ENCODE results near the gene DRD3. TPM values are rescaled to one million over a fixed set of nuclear protein-coding genes. Genes with fewer than 3 reads are reported as not detected.

DRD3 gene
- total and polyA plus RNA-seq, 2 of the 8 experiments (the other 6 are each of a cell fraction or from before 2014, with no cell fraction given): 0.32 to 1.3 TPM

DNA sequence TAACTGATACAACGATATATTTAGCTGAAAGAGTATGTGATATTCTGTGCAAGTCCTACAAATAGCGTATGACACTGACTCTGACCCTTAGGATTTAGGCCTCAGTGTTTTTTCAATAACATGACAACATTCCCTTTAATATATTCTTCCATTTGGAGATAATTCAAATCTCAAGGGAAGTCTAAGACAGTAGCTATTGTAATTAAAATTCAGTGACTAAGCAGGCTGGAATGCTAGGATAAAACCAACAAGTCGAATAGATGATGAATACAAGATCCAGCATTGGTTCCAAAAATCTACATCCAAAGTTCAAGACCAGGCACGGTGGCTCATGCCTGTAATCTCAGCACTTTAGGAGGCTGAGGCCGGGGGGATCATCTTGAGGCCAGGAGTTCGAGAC, 66.2 kb downstream of the DRD3 start:
- H3K56ac ChIP-seq (replicated peaks; ENCODE audit: insufficient read length, low read depth, low read length): no peak overlapping the region
- no peak overlapping the region for H4K91ac ChIP-seq (replicated peaks; ENCODE audit: insufficient read length, low read length)
- no peak overlapping the region for H3K9ac ChIP-seq (replicated peaks in 1 of 4; ENCODE audit: extremely low read depth in 1 of 4, low read depth in 3 of 4, low read length in 3 of 4)
- H2BK120ac ChIP-seq (replicated peaks; ENCODE audit: low read depth, low read length): no peak overlapping the region
- H3K9me3 ChIP-seq (ENCODE audit: insufficient read depth in 2 of 2, low read depth in 1 of 2, low read length in 1 of 2): no peaks in the 10 kb centered on the region
- no peak overlapping the region for H2AK5ac ChIP-seq (ENCODE audit: low read depth, low read length)
- CTCF ChIA-PET (ENCODE audit: partially characterized antibody): no interaction called here
- no peak overlapping the region for H2BK20ac ChIP-seq (ENCODE audit: low read length)
- no peak overlapping the region for H4K5ac ChIP-seq (ENCODE audit: insufficient read length, low read depth, low read length)
- H3K27ac ChIP-seq (ENCODE audit: low read depth, low read length): no peak overlapping the region
- H3K18ac ChIP-seq (ENCODE audit: extremely low read depth, low read length): no peak overlapping the region
- H4K20me1 ChIP-seq (replicated peaks in 1 of 2; ENCODE audit: control insufficient read depth in 1 of 2, insufficient read depth in 2 of 2, low read length in 2 of 2): no peaks in the 10 kb centered on the region
- H2BK5ac ChIP-seq (ENCODE audit: low read depth, low read length): no peak overlapping the region
- H2BK15ac ChIP-seq (ENCODE audit: low read length): no peak overlapping the region
- no peaks in the 10 kb centered on the region for H3K79me2 ChIP-seq (ENCODE audit: control insufficient read depth in 1 of 2, insufficient read depth in 2 of 2, low read length in 2 of 2)
- TF ChIP-seq RFX5 (IDR thresholded peaks at IDR 0.05; ENCODE audit: borderline replicate concordance, low read depth, low read length) (no peak), ATF2 (IDR thresholded peaks at IDR 0.05; ENCODE audit: low read length) (no peak), CTCF (IDR thresholded peaks at IDR 0.05; ENCODE audit: control extremely low read depth in 1 of 3, insufficient read depth in 1 of 3, low read depth in 1 of 3, low read length in 3 of 3) (no peak), RBBP5 (IDR thresholded peaks at IDR 0.05; ENCODE audit: borderline replicate concordance, low read depth, low read length) (no peak), YY1 (IDR thresholded peaks at IDR 0.05; ENCODE audit: low read depth, low read length) (no peak), BACH1 (IDR thresholded peaks at IDR 0.05; ENCODE audit: low read length) (no peak)
- 94% methylated on average over 6 of the region's 6 CpGs; no CpG with 5 or more reads in 1 of the 2 experiments for WGBS, 2 experiments (ENCODE audit: extremely low coverage in 1 of 2, insufficient coverage in 1 of 2, insufficient read length in 1 of 2, insufficient replicate concordance in 2 of 2, low coverage in 1 of 2, low lambda C conversion rate in 2 of 2, missing lambda C conversion rate in 1 of 2)
- no peak overlapping the region for H3K14ac ChIP-seq (ENCODE audit: insufficient read length)
- FAIRE-seq: no peak
- no peak for DNase-seq (ENCODE audit: low read depth in 1 of 2, low spot score in 2 of 2)
- H3K79me1 ChIP-seq (ENCODE audit: low read depth, low read length): no peaks in the 10 kb centered on the region
- H3K23me2 ChIP-seq (ENCODE audit: low read depth, low read length): no peaks in the 10 kb centered on the region; the same call in 1 of the 2 replicates
- no peak overlapping the region for H3K4me2 ChIP-seq (ENCODE audit: insufficient read depth in 1 of 2, low read depth in 2 of 2, low read length in 2 of 2)
- no peak overlapping the region for H4K8ac ChIP-seq (ENCODE audit: extremely low read depth, insufficient read depth, low read length)
- H2AFZ ChIP-seq (ENCODE audit: low read length): no peak overlapping the region
- no peak overlapping the region for H3K4ac ChIP-seq (replicated peaks; ENCODE audit: insufficient read length, low read depth, low read length)
- no peak overlapping the region for H2BK12ac ChIP-seq (ENCODE audit: low read depth, low read length)
- H3K27me3 ChIP-seq (replicated peaks in 1 of 4; ENCODE audit: control insufficient read depth in 3 of 4, extremely low read depth in 1 of 4, insufficient read depth in 3 of 4, low read length in 3 of 4): no peaks in the 10 kb centered on the region
- no peaks in the 10 kb centered on the region for H3K36me3 ChIP-seq (ENCODE audit: control insufficient read depth in 2 of 4, insufficient read depth in 4 of 4, low read length in 3 of 4)
- POLR2A ChIA-PET (ENCODE audit: partially characterized antibody): no interaction called here
- H3K23ac ChIP-seq (ENCODE audit: insufficient read length): no peak overlapping the region
- H3K4me3 ChIP-seq (ENCODE audit: extremely low read depth in 1 of 4, insufficient read depth in 2 of 4, low read depth in 3 of 4, low read length in 4 of 4): no peak overlapping the region
- peaks cover 0 to 8% (median 4%) of the 10 kb centered on the region in 4 experiments; a peak in 3 of 7 replicates for H3K4me1 ChIP-seq (replicated peaks in 1 of 4; ENCODE audit: control insufficient read depth in 3 of 4, insufficient read depth in 4 of 4, low read length in 3 of 4)
